H1 (cell line): ENCODE data around the gene ILF2. TPM values are rescaled to one million over a fixed set of nuclear protein-coding genes. Genes with fewer than 3 reads are reported as not detected.

Source experiments
- CTCF ChIA-PET: fragments of 300-600 bp; sonication (Branson Sonifier 250); formaldehyde crosslinking; loops from one replicate; lab custom pipeline; 2021; ENCODE audit not compliant: partially characterized antibody; lab: Charles Lee
- POLR2A ChIA-PET: fragments of 300-600 bp; sonication (Branson Sonifier 250); formaldehyde crosslinking; loops from one replicate; lab custom pipeline; 2021; ENCODE audit warnings: inconsistent platforms; ENCODE audit not compliant: partially characterized antibody; lab: Charles Lee
- DNase-seq, 2 experiments: peaks; one replicate each; pipeline versions ENCODE4 v3.0.0 to v3.0.0-alpha.2; 2010 to 2022; ENCODE audit warnings: low spot score in 2 of 2, low read depth in 1 of 2, mixed read lengths in 1 of 2
- FAIRE-seq: peaks from 2 replicates; lab custom pipeline; 2011; peaks lifted over from hg19 to GRCh38; lab: Jason Lieb, UNC
- H2AFZ ChIP-seq: 2 replicates; pipeline ENCODE4 v1.8.1; 2012; ENCODE audit warnings: low read length, inconsistent platforms
- H2AK5ac ChIP-seq: 2 replicates; pipeline ENCODE4 v1.6.1; 2013; ENCODE audit warnings: low read depth, low read length
- H2BK120ac ChIP-seq: replicated peaks from 2 replicates; pipeline ENCODE3; 2013; ENCODE audit warnings: low read depth, low read length, inconsistent platforms
- H2BK12ac ChIP-seq: 2 replicates; pipeline ENCODE4 v1.6.1; 2013; ENCODE audit warnings: low read depth, low read length
- H2BK15ac ChIP-seq: 2 replicates; pipeline ENCODE4 v1.6.1; 2013; ENCODE audit warnings: low read length
- H2BK20ac ChIP-seq: 2 replicates; pipeline ENCODE4 v1.6.1; 2013; ENCODE audit warnings: low read length
- H2BK5ac ChIP-seq: 2 replicates; pipeline ENCODE4 v1.6.1; 2013; ENCODE audit warnings: low read depth, low read length
- H3K14ac ChIP-seq: 2 replicates; pipeline ENCODE4 v1.6.1; 2013; ENCODE audit warnings: inconsistent platforms; ENCODE audit not compliant: insufficient read length
- H3K18ac ChIP-seq: 2 replicates; pipeline ENCODE4 v1.6.1; 2013; ENCODE audit warnings: low read length; ENCODE audit errors: extremely low read depth
- H3K23ac ChIP-seq: 2 replicates; pipeline ENCODE4 v1.6.1; 2013; ENCODE audit warnings: inconsistent platforms; ENCODE audit not compliant: insufficient read length
- H3K23me2 ChIP-seq: 2 replicates; pipeline ENCODE4 v1.6.1; 2013; ENCODE audit warnings: low read depth, low read length
- H3K27ac ChIP-seq: 2 replicates; pipeline ENCODE4 v1.6.1; 2011; ENCODE audit warnings: low read depth, low read length, inconsistent platforms
- H3K27me3 ChIP-seq, 4 experiments: replicated peaks in 1 of 4; 1 replicate in 1 of 4; 2 replicates in 3 of 4; pipeline versions ENCODE4 v1.6.1 to v1.8.1; 2011 to 2013; ENCODE audit warnings: low read length in 3 of 4, mild to moderate bottlenecking in 3 of 4, inconsistent platforms in 2 of 4, mixed read lengths in 2 of 4, moderate library complexity in 1 of 4; ENCODE audit not compliant: control insufficient read depth in 3 of 4, insufficient read depth in 3 of 4; ENCODE audit errors: extremely low read depth in 1 of 4
- H3K36me3 ChIP-seq, 4 experiments: 2 replicates each; pipeline versions ENCODE4 v1.6.1 to v1.8.1; 2011 to 2013; ENCODE audit warnings: mild to moderate bottlenecking in 4 of 4, low read length in 3 of 4, moderate library complexity in 2 of 4, control low read depth in 1 of 4, inconsistent platforms in 1 of 4; ENCODE audit not compliant: insufficient read depth in 4 of 4, control insufficient read depth in 2 of 4
- H3K4ac ChIP-seq: replicated peaks from 2 replicates; pipeline ENCODE3; 2013; ENCODE audit warnings: low read length, low read depth, mixed read lengths, inconsistent platforms; ENCODE audit not compliant: insufficient read length
- H3K4me1 ChIP-seq, 4 experiments: replicated peaks in 1 of 4; 1 replicate in 1 of 4; 2 replicates in 3 of 4; pipeline versions ENCODE4 v1.6.1 to v1.8.1; 2011 to 2013; ENCODE audit warnings: low read length in 3 of 4, inconsistent platforms in 2 of 4, mixed read lengths in 1 of 4; ENCODE audit not compliant: insufficient read depth in 4 of 4, control insufficient read depth in 3 of 4
- H3K4me2 ChIP-seq, 2 experiments: 2 replicates each; pipeline versions ENCODE4 v1.6.1 to v1.8.1; 2011 to 2013; ENCODE audit warnings: low read depth in 2 of 2, low read length in 2 of 2, control low read depth in 1 of 2, inconsistent platforms in 1 of 2, mild to moderate bottlenecking in 1 of 2; ENCODE audit not compliant: insufficient read depth in 1 of 2
- H3K4me3 ChIP-seq, 4 experiments: fragments of 200-600, 300-600 bp in 1 of 4; sonication (generic), shearing (Covaris generic), sonication (Bioruptor Twin) in 1 of 4; 2 replicates each; pipeline versions ENCODE4 v1.5.1 to v1.8.1; 2011 to 2016; ENCODE audit warnings: low read length in 4 of 4, low read depth in 3 of 4, control low read depth in 2 of 4, inconsistent platforms in 2 of 4, mild to moderate bottlenecking in 2 of 4, mixed read lengths in 1 of 4, moderate library complexity in 1 of 4; ENCODE audit not compliant: insufficient read depth in 2 of 4; ENCODE audit errors: extremely low read depth in 1 of 4
- H3K56ac ChIP-seq: replicated peaks from 2 replicates; pipeline ENCODE3; 2013; ENCODE audit warnings: low read depth, mild to moderate bottlenecking, mixed read lengths, low read length, inconsistent platforms; ENCODE audit not compliant: insufficient read length
- H3K79me1 ChIP-seq: 2 replicates; pipeline ENCODE4 v1.6.1; 2013; ENCODE audit warnings: low read depth, low read length, control low read depth
- H3K79me2 ChIP-seq, 2 experiments: 2 replicates each; pipeline versions ENCODE4 v1.6.1 to v1.8.1; 2012 to 2013; ENCODE audit warnings: low read length in 2 of 2, mild to moderate bottlenecking in 2 of 2, inconsistent platforms in 1 of 2; ENCODE audit not compliant: insufficient read depth in 2 of 2, control insufficient read depth in 1 of 2
- H3K9ac ChIP-seq, 4 experiments: replicated peaks in 1 of 4; 1 replicate in 1 of 4; 2 replicates in 3 of 4; pipeline versions ENCODE4 v1.6.1 to v1.8.1; 2011 to 2013; ENCODE audit warnings: low read depth in 3 of 4, low read length in 3 of 4, control low read depth in 2 of 4, mild to moderate bottlenecking in 2 of 4, moderate library complexity in 2 of 4, inconsistent platforms in 1 of 4; ENCODE audit errors: extremely low read depth in 1 of 4
- H3K9me3 ChIP-seq, 2 experiments: 2 replicates each; pipeline versions ENCODE4 v1.6.1 to v1.8.1; 2012 to 2013; ENCODE audit warnings: mild to moderate bottlenecking in 2 of 2, moderate library complexity in 2 of 2, control low read depth in 1 of 2, inconsistent platforms in 1 of 2, low read depth in 1 of 2, low read length in 1 of 2, mixed read lengths in 1 of 2; ENCODE audit not compliant: insufficient read depth in 2 of 2
- H4K20me1 ChIP-seq, 2 experiments: replicated peaks in 1 of 2; 2 replicates each; pipeline versions ENCODE3 to v1.8.1; 2011 to 2013; ENCODE audit warnings: inconsistent platforms in 2 of 2, low read length in 2 of 2, mild to moderate bottlenecking in 1 of 2; ENCODE audit not compliant: insufficient read depth in 2 of 2, control insufficient read depth in 1 of 2
- H4K5ac ChIP-seq: 2 replicates; pipeline ENCODE4 v1.6.1; 2013; ENCODE audit warnings: low read length, low read depth, mixed read lengths, inconsistent platforms; ENCODE audit not compliant: insufficient read length
- H4K8ac ChIP-seq: 2 replicates; pipeline ENCODE4 v1.8.0; 2013; ENCODE audit warnings: mild to moderate bottlenecking, moderate library complexity, low read length, inconsistent platforms; ENCODE audit not compliant: insufficient read depth; ENCODE audit errors: extremely low read depth
- H4K91ac ChIP-seq: replicated peaks from 2 replicates; pipeline ENCODE3; 2013; ENCODE audit warnings: low read length, mixed read lengths, inconsistent platforms; ENCODE audit not compliant: insufficient read length
- KDM1A ChIP-seq: fragments of 200-600, 300-600 bp; sonication (generic); IDR thresholded peaks from 2 replicates; pipeline ENCODE4 v1.7.1; 2016; ENCODE audit warnings: mild to moderate bottlenecking, low read length, borderline replicate concordance
- WGBS, 2 experiments: shearing (Covaris generic) in 1 of 2; methylation state at CpG; one replicate each; pipeline versions ENCODE4 v1.1.6 to v1.1.7; 2013 to 2015; ENCODE audit warnings: low lambda C conversion rate in 2 of 2, mixed read lengths in 2 of 2, inconsistent platforms in 1 of 2, low coverage in 1 of 2, missing lambda C conversion rate in 1 of 2; ENCODE audit not compliant: insufficient replicate concordance in 2 of 2, insufficient coverage in 1 of 2, insufficient read length in 1 of 2; ENCODE audit errors: extremely low coverage in 1 of 2, missing lambda C conversion rate in 1 of 2; 5-methylcytosine and 5-hydroxymethylcytosine counted together
- polyA plus RNA-seq, 7 experiments: library from polyadenylated mRNA; depleted of rRNA in 3 of 7; stranded (reverse) in 5 of 7; unstranded in 2 of 7; fragments of >200 nt in 5 of 7; fragments of 200-250 nt in 2 of 7; gene quantifications; 1 replicate in 5 of 7; 2 replicates in 1 of 7; 4 replicates in 1 of 7; pipeline versions ENCODE4 v1.2.1 to v1.2.3, GENCODE V29; 2011 to 2013; ENCODE audit warnings: missing spikeins in 2 of 7, mixed read lengths in 2 of 7
- total RNA-seq: library from RNA; stranded (reverse); fragmentation: NEBNext Ultra II Directional; extraction: Animal tissue kit (Norgen Biotek cat#: 25700); gene quantifications from 2 replicates; pipeline ENCODE4 v1.2.1, GENCODE V29; 2021

ILF2 gene
- total and polyA plus RNA-seq, 2 of the 8 experiments (the other 6 are each of a cell fraction or from before 2014, with no cell fraction given): 389 to 474 TPM

- H3K4me3 ChIP-seq: peak overlapping the region in 3 of 4 experiments; percentile 21 to 97 (median 34); a peak in 5 of 8 replicates
- H2BK120ac ChIP-seq: no peak overlapping the region
- H3K4ac ChIP-seq: no peak overlapping the region
- H3K27ac ChIP-seq: no peak overlapping the region
- no peak overlapping the region for H3K14ac ChIP-seq
- H3K9ac ChIP-seq: no peak overlapping the region; a peak in 1 of 7 replicates
- no peak overlapping the region; the same call in 1 of the 2 replicates for H2BK12ac ChIP-seq
- H3K23ac ChIP-seq: no peak overlapping the region
- H3K27me3 ChIP-seq: no peaks in the 10 kb centered on the region
- H4K8ac ChIP-seq: peak overlapping the region; percentile 84; the same call in 1 of the 2 replicates
- DNase-seq (no peak), FAIRE-seq (no peak)
- H4K5ac ChIP-seq: peak overlapping the region; percentile 41
- peak overlapping the region; percentile 33 to 71; a peak in 3 of 4 replicates for H3K4me2 ChIP-seq
- peak overlapping the region; percentile 30; the same call in 1 of the 2 replicates for H2AFZ ChIP-seq
- peaks cover 0 to 36% of the 10 kb centered on the region in 2 experiments; a peak in 3 of 4 replicates for H3K79me2 ChIP-seq
- ChIA-PET CTCF (interaction anchor here (0.8 to 2.9 kb wide), 6 partner anchors 13 to 98 kb away, joined by 3 to 13 read pairs (median 4); partner anchors contain the start of gene S100A6), POLR2A (interaction anchor here (0.8 to 15.6 kb wide), 36 partner anchors 9 to 587 kb away, joined by 3 to 261 read pairs (median 5); partner anchors contain the start of genes CRTC2, ILF2, INTS3 and S100A14)
- peak overlapping the region; percentile 61 for H2BK5ac ChIP-seq
- no peak overlapping the region for H2BK15ac ChIP-seq
- H4K91ac ChIP-seq: no peak overlapping the region
- H3K23me2 ChIP-seq: no peaks in the 10 kb centered on the region; the same call in 1 of the 2 replicates
- H3K79me1 ChIP-seq: no peaks in the 10 kb centered on the region
- peaks cover 0 to 1% of the 10 kb centered on the region in 2 experiments for H4K20me1 ChIP-seq
- H3K36me3 ChIP-seq: peaks cover 19 to 25% (median 22%) of the 10 kb centered on the region in 4 experiments
- H2AK5ac ChIP-seq: peak overlapping the region; percentile 77; the same call in 1 of the 2 replicates
- H3K56ac ChIP-seq: no peak overlapping the region
- peaks cover 0 to 12% (median 5%) of the 10 kb centered on the region in 4 experiments; a peak in 5 of 7 replicates for H3K4me1 ChIP-seq
- 72% methylated on average over 18 of the region's 18 CpGs; no CpG with 5 or more reads in 1 of the 2 experiments for WGBS, 2 experiments
- H3K18ac ChIP-seq: peak overlapping the region; percentile 56; the same call in 1 of the 2 replicates
- H3K9me3 ChIP-seq: no peaks in the 10 kb centered on the region
- H2BK20ac ChIP-seq: no peak overlapping the region
- peak; percentile 55; the same call in 1 of the 2 replicates for TF ChIP-seq KDM1A
These were observed 37.5 kb downstream of the ILF2 start for GRCh38 chr1:153633161-153633753.
